Ishikawa (cell line): ENCODE data around the gene ANXA7.

Source experiments
- CEBPB ChIP-seq: IDR thresholded peaks from 2 replicates; pipeline ENCODE4 v1.6.1; 2012
- CREB1 ChIP-seq: IDR thresholded peaks from 2 replicates; pipeline ENCODE4 v1.6.1; 2012; ENCODE audit warnings: low read depth
- EGR1 ChIP-seq: IDR thresholded peaks from 2 replicates; pipeline ENCODE4 v1.6.1; 2012
- EP300 ChIP-seq: IDR thresholded peaks from 2 replicates; pipeline ENCODE4 v1.6.1; 2012; ENCODE audit warnings: borderline replicate concordance
- FOXM1 ChIP-seq: IDR thresholded peaks from 2 replicates; pipeline ENCODE4 v1.6.1; 2012; ENCODE audit warnings: low read depth, borderline replicate concordance
- MAX ChIP-seq: IDR thresholded peaks from 2 replicates; pipeline ENCODE4 v1.6.1; 2012
- RAD21 ChIP-seq: IDR thresholded peaks from 2 replicates; pipeline ENCODE4 v1.6.1; 2012; ENCODE audit warnings: low read depth
- REST ChIP-seq: IDR thresholded peaks from 2 replicates; pipeline ENCODE4 v1.6.1; 2012; ENCODE audit warnings: low read depth, mild to moderate bottlenecking
- TAF1 ChIP-seq: IDR thresholded peaks from 2 replicates; pipeline ENCODE4 v1.6.1; 2012; ENCODE audit warnings: low read depth, mild to moderate bottlenecking
- TCF12 ChIP-seq: IDR thresholded peaks from 2 replicates; pipeline ENCODE4 v1.6.1; 2012; ENCODE audit warnings: low read depth
- TEAD4 ChIP-seq: IDR thresholded peaks from 2 replicates; pipeline ENCODE4 v1.6.1; 2012
- USF1 ChIP-seq: IDR thresholded peaks from 2 replicates; pipeline ENCODE4 v1.6.1; 2012
- YY1 ChIP-seq: IDR thresholded peaks from 2 replicates; pipeline ENCODE4 v1.6.1; 2012; ENCODE audit warnings: low read depth

- TF ChIP-seq RAD21: no peak
- no peak for TF ChIP-seq CREB1
- no peak for TF ChIP-seq YY1
- TF ChIP-seq TAF1: no peak
- TF ChIP-seq EGR1: no peak
- no peak for TF ChIP-seq CEBPB
- no peak for TF ChIP-seq EP300
- TF ChIP-seq USF1: no peak
- no peak for TF ChIP-seq REST
- no peak for TF ChIP-seq MAX
- no peak for TF ChIP-seq TCF12
- TF ChIP-seq FOXM1: no peak
- no peak for TF ChIP-seq TEAD4
Observed at GRCh38 chr10:73446926-73447325, 33.1 kb upstream of the ANXA7 start.
